ENCODE results near the gene ASXL1. TPM values are rescaled to one million over a fixed set of nuclear protein-coding genes. Genes with fewer than 3 reads are reported as not detected.
"Not testable (repeated sequence)": the region's sequence is repeated elsewhere in the genome, so short reads cannot be mapped to it uniquely, and the experiment has no call there.

The ASXL1 gene
- total RNA-seq, 1 experiment from 2014 or later, result 22.7 TPM

- DNase-seq (ENCODE audit: low spot score) (no peak), ATAC-seq (no peak)
- H3K9me3 Mint-ChIP-seq, result no peaks in the 10 kb centered on the region
- H3K4me3 Mint-ChIP-seq, result no peak overlapping the region
- no peak overlapping the region for H3K27ac Mint-ChIP-seq
- peaks cover 6% of the 10 kb centered on the region for H3K4me1 Mint-ChIP-seq
- peaks cover 46% of the 10 kb centered on the region for H3K27me3 Mint-ChIP-seq (ENCODE audit: low read depth)
- ChIA-PET POLR2A (no interaction called here), CTCF (no interaction called here)
- no peak for TF ChIP-seq MXD4 (CRISPR knock-in tag; IDR thresholded peaks at IDR 0.05; ENCODE audit: borderline replicate concordance)
- no peak for TF ChIP-seq JAZF1 (CRISPR knock-in tag; IDR thresholded peaks at IDR 0.05)
- H3K36me3 Mint-ChIP-seq, result no peaks in the 10 kb centered on the region
These were observed 4.2 kb upstream of the ASXL1 start for GRCh38 chr20:32353848-32354496.

DNA sequence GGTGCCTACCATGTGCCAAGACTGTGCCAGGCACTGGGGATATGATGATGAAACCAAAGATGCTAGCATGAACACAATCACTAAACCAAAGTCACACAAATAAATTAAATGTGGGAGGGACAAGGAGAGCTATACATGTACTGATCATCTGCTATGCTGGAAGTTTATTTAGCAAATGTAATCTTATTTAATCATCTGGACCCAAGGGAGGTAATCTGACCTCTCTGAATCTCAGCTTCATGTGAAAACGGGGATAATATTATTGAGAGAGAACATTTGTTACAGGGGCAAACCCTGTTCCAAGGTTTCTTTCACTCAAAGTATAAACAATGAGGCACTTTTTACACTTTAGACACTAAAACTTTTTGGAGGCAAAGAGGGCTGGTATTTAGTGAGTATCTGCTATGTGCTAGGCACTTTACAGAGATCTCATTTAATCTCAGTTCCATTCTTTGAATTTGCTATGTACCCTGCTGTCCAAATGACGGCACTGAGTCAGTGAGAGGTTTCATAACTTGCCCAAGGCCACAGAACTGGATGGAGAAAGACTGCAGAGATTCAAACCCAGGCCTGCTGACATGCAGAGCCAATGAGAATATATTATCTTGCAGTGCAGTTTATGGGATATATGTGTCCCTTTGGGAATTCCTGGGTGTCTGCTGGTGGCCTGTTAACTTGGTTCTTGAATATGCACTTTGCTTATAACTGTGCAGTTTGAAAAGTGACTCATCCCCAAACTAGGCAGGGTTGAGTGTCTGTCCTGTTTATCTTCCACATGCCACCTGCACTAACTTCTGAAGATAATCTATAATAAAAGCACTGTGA is 3.3 kb upstream of the ASXL1 start:
- Mint-ChIP-seq H3K27me3 (ENCODE audit: low read depth) (peaks cover 47% of the 10 kb centered on the region), H3K9me3 (no peaks in the 10 kb centered on the region), H3K27ac (no peak overlapping the region), H3K36me3 (peaks cover 2% of the 10 kb centered on the region; the same call in 1 of the 2 replicates), H3K4me3 (no peak overlapping the region), H3K4me1 (peaks cover 11% of the 10 kb centered on the region)
- ATAC-seq (no peak), DNase-seq (ENCODE audit: low spot score) (no peak)
- CTCF ChIA-PET, result no interaction called here
- TF ChIP-seq, protein P1, sequence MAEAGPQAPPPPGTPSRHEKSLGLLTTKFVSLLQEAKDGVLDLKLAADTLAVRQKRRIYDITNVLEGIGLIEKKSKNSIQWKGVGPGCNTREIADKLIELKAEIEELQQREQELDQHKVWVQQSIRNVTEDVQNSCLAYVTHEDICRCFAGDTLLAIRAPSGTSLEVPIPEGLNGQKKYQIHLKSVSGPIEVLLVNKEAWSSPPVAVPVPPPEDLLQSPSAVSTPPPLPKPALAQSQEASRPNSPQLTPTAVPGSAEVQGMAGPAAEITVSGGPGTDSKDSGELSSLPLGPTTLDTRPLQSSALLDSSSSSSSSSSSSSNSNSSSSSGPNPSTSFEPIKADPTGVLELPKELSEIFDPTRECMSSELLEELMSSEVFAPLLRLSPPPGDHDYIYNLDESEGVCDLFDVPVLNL (CRISPR knock-in tag; IDR thresholded peaks at IDR 0.05; ENCODE audit: borderline replicate concordance, low read depth), result no peak
- no peak for TF ChIP-seq E2F5 (CRISPR knock-in tag; IDR thresholded peaks at IDR 0.05)
- no peak for TF ChIP-seq ATF1 (CRISPR knock-in tag; IDR thresholded peaks at IDR 0.05)
- no peak for TF ChIP-seq KAT7 (CRISPR knock-in tag; IDR thresholded peaks at IDR 0.05; ENCODE audit: borderline replicate concordance)
- TF ChIP-seq ZNF396 (CRISPR knock-in tag; IDR thresholded peaks at IDR 0.05; ENCODE audit: borderline replicate concordance), result no peak
- TF ChIP-seq NR2C2 (CRISPR knock-in tag; IDR thresholded peaks at IDR 0.05), result no peak
- TF ChIP-seq SOX15 (CRISPR knock-in tag; IDR thresholded peaks at IDR 0.05), result no peak
- TF ChIP-seq CREB1 (CRISPR knock-in tag; IDR thresholded peaks at IDR 0.05), result no peak
- TF ChIP-seq JAZF1 (CRISPR knock-in tag; IDR thresholded peaks at IDR 0.05), result no peak
- TF ChIP-seq ERG (CRISPR knock-in tag; IDR thresholded peaks at IDR 0.05), result no peak
- TF ChIP-seq ATF6 (CRISPR knock-in tag; IDR thresholded peaks at IDR 0.05), result no peak
- POLR2A ChIA-PET, result no interaction called here

GRCh38 chr20:32355417-32355841 is 2.7 kb upstream of the ASXL1 start:
- Mint-ChIP-seq H3K4me1 (peaks cover 12% of the 10 kb centered on the region), H3K27ac (no peak overlapping the region), H3K4me3 (no peak overlapping the region), H3K36me3 (peaks cover 2% of the 10 kb centered on the region; the same call in 1 of the 2 replicates), H3K9me3 (no peaks in the 10 kb centered on the region), H3K27me3 (ENCODE audit: low read depth) (peaks cover 54% of the 10 kb centered on the region)
- no peak for TF ChIP-seq KAT7 (CRISPR knock-in tag; IDR thresholded peaks at IDR 0.05; ENCODE audit: borderline replicate concordance)
- TF ChIP-seq E2F1 (CRISPR knock-in tag; IDR thresholded peaks at IDR 0.05), result no peak
- TF ChIP-seq ZBTB43 (CRISPR knock-in tag; IDR thresholded peaks at IDR 0.05), result no peak
- TF ChIP-seq SMAD4 (CRISPR knock-in tag; IDR thresholded peaks at IDR 0.05), result no peak
- no peak for TF ChIP-seq PRRX2 (CRISPR knock-in tag; IDR thresholded peaks at IDR 0.05)
- no peak for TF ChIP-seq MAX (CRISPR knock-in tag; IDR thresholded peaks at IDR 0.05)
- no peak for TF ChIP-seq FOXJ3 (CRISPR knock-in tag; IDR thresholded peaks at IDR 0.05; ENCODE audit: borderline replicate concordance)
- DNase-seq (ENCODE audit: low spot score) (no peak), ATAC-seq (no peak)
- POLR2A ChIA-PET, result no interaction called here
- CTCF ChIA-PET, result no interaction called here

DNA sequence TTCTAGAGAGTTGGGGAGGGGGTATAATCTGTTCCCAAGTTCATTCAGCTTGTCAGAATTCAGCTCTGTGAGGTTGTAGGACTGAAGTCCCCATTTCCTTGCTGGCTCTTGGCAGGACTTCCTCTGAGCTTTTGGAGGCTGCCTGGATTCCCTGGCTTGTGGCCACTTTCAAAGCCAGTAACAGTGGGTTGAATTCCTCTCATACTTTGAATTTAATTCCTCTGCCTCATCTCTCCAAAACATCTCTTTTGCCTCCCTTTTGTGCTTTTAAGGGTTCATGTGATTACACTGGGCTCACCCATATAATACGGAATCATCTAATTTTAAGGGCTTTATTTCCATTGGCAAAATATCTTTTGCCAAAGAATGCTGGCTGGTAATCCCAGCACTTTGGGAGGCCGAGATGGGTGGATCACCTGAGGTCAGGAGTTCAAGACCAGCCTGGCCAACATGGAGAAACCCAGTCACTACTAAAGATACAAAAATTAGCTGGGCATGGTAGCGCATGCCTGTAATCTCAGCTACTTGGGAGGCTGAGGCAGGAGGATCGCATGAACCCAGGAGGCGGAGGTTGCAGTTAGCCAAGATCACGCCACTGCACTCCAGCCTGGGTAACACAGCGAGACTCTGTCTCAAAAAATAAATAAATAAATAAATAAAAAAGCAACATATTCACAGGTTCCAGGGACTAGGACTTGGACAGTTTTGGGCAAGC is 2.1 kb upstream of the ASXL1 start:
- ATAC-seq; POLR2A ChIA-PET; H3K4me3 Mint-ChIP-seq; H3K9me3 Mint-ChIP-seq; CTCF ChIA-PET; DNase-seq (ENCODE audit: low spot score); H3K36me3 Mint-ChIP-seq; H3K27ac Mint-ChIP-seq: not testable (repeated sequence)
- peaks cover 12% of the 10 kb centered on the region for H3K4me1 Mint-ChIP-seq
- peaks cover 60% of the 10 kb centered on the region for H3K27me3 Mint-ChIP-seq (ENCODE audit: low read depth)
